ENCODE results near the gene STXBP5. TPM values are rescaled to one million over a fixed set of nuclear protein-coding genes. Genes with fewer than 3 reads are reported as not detected.

Gene STXBP5
- total RNA-seq, 4 donors from 2014 or later: 26.9 to 45.9 (median 29.3) TPM

- Histone ChIP-seq H3K27ac (no peak overlapping the region), H3K4me3 (replicated peaks in 1 of 3) (no peak overlapping the region), H3K36me3 (no peaks in the 10 kb centered on the region), H3K9me3 (no peaks in the 10 kb centered on the region), H3K27me3 (no peaks in the 10 kb centered on the region), H3K4me1 (no peaks in the 10 kb centered on the region)
- TF ChIP-seq, protein P1, sequence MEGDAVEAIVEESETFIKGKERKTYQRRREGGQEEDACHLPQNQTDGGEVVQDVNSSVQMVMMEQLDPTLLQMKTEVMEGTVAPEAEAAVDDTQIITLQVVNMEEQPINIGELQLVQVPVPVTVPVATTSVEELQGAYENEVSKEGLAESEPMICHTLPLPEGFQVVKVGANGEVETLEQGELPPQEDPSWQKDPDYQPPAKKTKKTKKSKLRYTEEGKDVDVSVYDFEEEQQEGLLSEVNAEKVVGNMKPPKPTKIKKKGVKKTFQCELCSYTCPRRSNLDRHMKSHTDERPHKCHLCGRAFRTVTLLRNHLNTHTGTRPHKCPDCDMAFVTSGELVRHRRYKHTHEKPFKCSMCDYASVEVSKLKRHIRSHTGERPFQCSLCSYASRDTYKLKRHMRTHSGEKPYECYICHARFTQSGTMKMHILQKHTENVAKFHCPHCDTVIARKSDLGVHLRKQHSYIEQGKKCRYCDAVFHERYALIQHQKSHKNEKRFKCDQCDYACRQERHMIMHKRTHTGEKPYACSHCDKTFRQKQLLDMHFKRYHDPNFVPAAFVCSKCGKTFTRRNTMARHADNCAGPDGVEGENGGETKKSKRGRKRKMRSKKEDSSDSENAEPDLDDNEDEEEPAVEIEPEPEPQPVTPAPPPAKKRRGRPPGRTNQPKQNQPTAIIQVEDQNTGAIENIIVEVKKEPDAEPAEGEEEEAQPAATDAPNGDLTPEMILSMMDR (IDR thresholded peaks at IDR 0.05): no peak
- no peak for TF ChIP-seq POLR2A (IDR thresholded peaks at IDR 0.05)
- WGBS, 2 donors: 87 to 94% methylated on average over 3 of the region's 3 CpGs
- no peak for DNase-seq
- intact Hi-C loops (cut with DNase I): no loop called here
Measured at GRCh38 chr6:147310521-147310920, 106.3 kb downstream of the STXBP5 start.

DNA sequence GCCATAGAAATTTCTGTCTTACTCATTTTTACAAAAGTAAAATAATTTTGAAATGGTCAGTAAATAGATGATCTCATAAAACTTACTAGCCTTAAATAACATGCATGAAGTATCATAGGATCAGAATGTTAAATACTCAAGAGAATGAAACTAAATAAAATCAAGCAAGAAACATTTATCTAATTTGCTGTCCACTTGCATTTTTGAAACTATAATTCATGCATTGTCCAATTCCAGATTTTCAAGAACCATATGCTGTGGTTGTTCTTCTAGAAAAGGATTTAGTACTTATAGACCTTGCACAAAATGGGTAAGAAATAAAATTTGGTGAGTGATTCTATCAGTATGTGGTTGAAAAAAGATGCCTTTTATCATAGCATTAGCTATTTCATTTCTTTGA is 107.0 kb downstream of the STXBP5 start:
- Histone ChIP-seq H3K4me1 (no peaks in the 10 kb centered on the region), H3K27ac (no peak overlapping the region), H3K4me3 (replicated peaks in 1 of 3) (no peak overlapping the region), H3K27me3 (no peaks in the 10 kb centered on the region), H3K9me3 (no peaks in the 10 kb centered on the region), H3K36me3 (peaks cover 0 to 4% of the 10 kb centered on the region in 2 donors)
- DNase-seq: no peak
- TF ChIP-seq, protein P1 (IDR thresholded peaks at IDR 0.05): no peak
- TF ChIP-seq POLR2A (IDR thresholded peaks at IDR 0.05): no peak
- intact Hi-C loops (cut with DNase I): no loop called here

GRCh38 chr6:147321260-147321659 is 117.0 kb downstream of the STXBP5 start:
- Histone ChIP-seq H3K4me1 (no peaks in the 10 kb centered on the region), H3K27ac (no peak overlapping the region), H3K9me3 (no peaks in the 10 kb centered on the region), H3K27me3 (no peaks in the 10 kb centered on the region), H3K4me3 (replicated peaks in 1 of 3) (no peak overlapping the region), H3K36me3 (peaks cover 0 to 14% of the 10 kb centered on the region in 2 donors)
- WGBS, 2 donors: 87 to 95% methylated on average over 2 of the region's 2 CpGs
- no peak for DNase-seq
- TF ChIP-seq POLR2A (IDR thresholded peaks at IDR 0.05): no peak
- TF ChIP-seq, protein P1 (IDR thresholded peaks at IDR 0.05): no peak
- intact Hi-C loops (cut with DNase I): no loop called here

DNA sequence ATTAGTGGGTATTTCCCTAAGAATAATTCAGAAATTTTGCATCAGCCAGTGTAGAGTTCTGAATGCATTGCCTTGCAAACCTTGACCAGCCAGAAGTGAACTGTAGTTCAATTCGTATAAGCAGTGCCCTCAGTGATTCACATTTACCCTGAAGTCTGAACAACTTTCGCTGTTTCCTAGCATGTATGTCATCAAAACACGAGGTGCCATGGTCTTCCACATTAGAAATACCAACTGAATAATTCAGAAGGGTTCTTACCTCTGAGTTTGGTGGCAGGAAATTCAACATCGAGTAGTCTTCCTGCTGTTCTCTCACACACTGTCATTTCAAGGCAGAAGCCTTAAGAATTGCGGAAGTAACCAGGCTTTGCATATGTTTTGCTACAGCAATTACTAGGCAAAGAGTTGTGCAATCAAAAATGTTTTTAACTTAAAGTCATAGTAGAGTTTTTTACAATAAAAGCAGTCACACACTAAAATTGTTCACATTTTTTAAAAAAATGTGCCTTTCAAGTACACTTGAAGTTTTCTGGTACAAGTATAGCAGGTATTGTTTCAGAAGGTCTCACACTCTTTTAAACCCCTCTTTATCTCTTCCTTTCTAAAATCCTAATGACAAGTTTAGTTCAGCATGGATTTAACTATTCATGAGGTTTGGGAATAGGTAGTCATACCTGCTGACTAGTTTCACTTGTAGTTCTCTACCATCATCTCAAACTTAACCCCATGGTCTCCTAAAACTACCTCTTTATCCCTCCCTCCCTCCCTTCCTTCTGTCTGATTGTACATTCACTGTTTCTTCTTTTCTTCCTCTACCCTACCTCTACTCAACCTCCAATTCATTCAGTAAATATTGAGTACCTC is 118.3 kb downstream of the STXBP5 start:
- 78 to 81% methylated on average over 5 of the region's 5 CpGs for WGBS, 2 donors
- DNase-seq: no peak
- Histone ChIP-seq H3K27me3 (no peaks in the 10 kb centered on the region), H3K4me1 (no peaks in the 10 kb centered on the region), H3K4me3 (replicated peaks in 1 of 3) (no peak overlapping the region), H3K27ac (no peak overlapping the region), H3K36me3 (peaks cover 0 to 11% of the 10 kb centered on the region in 2 donors), H3K9me3 (no peaks in the 10 kb centered on the region)
- TF ChIP-seq POLR2A (IDR thresholded peaks at IDR 0.05): no peak
- TF ChIP-seq, protein P1 (IDR thresholded peaks at IDR 0.05): no peak
- intact Hi-C loops (cut with DNase I): no loop called here

DNA sequence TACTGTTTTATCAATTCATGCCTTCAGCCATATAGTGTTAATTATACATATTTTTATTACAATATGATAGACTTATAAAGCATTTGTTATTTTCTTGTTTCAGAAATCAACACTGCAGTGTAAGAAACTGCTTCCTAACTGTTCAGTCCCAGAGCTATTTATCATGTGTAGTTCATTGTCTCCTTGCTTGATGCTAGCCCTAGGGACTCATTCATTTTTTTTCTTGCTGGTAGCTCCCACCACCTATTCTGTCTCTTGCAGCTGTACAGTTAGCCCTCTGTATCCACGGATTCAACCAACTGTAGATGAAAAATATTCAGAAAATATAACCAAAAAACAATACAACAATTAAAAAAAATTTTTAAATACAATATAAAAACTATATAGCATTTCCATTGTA is 121.3 kb downstream of the STXBP5 start:
- no peaks in the 10 kb centered on the region for H3K27me3 ChIP-seq
- TF ChIP-seq, protein P1 (IDR thresholded peaks at IDR 0.05): no peak
- no peak for TF ChIP-seq POLR2A (IDR thresholded peaks at IDR 0.05)
- intact Hi-C loops (cut with DNase I): no loop called here
- no peaks in the 10 kb centered on the region for H3K9me3 ChIP-seq
- H3K27ac ChIP-seq: no peak overlapping the region
- no peak overlapping the region for H3K4me3 ChIP-seq (replicated peaks in 1 of 3)
- DNase-seq: no peak
- no peaks in the 10 kb centered on the region for H3K4me1 ChIP-seq
- peaks cover 0 to 11% of the 10 kb centered on the region in 2 donors for H3K36me3 ChIP-seq
- WGBS, 2 donors: 84 to 97% methylated on average over 1 of the region's 1 CpG

Measured in thyroid gland (tissue), 4 donors.